ENCODE data around the gene GARIN3.

The GARIN3 gene

GRCh38 chr5:157196045-157196444, 30.0 kb upstream of the GARIN3 start:
- Histone ChIP-seq H3K4me3 (ENCODE audit: low read length) (no peak overlapping the region), H3K27ac (ENCODE audit: low read depth, low read length) (no peak overlapping the region), H3K9me3 (ENCODE audit: control insufficient read depth, insufficient read depth, low read length) (no peaks in the 10 kb centered on the region), H4K20me1 (ENCODE audit: control insufficient read depth, insufficient read depth, low read depth, low read length) (no peaks in the 10 kb centered on the region), H3K79me2 (ENCODE audit: control insufficient read depth, low read length) (no peaks in the 10 kb centered on the region), H3K27me3 (ENCODE audit: control insufficient read depth, low read length) (peaks cover 12% of the 10 kb centered on the region; the same call in 1 of the 2 replicates), H3K4me2 (ENCODE audit: low read length) (no peak overlapping the region), H3F3A (ENCODE audit: control insufficient read depth, insufficient read depth) (no peaks in the 10 kb centered on the region), H3K36me3 (ENCODE audit: control insufficient read depth, low read length) (no peaks in the 10 kb centered on the region), H3K4me1 (ENCODE audit: control insufficient read depth, low read length) (peaks cover 5% of the 10 kb centered on the region; the same call in 1 of the 2 replicates), H3K9me2 (replicated peaks; ENCODE audit: control insufficient read depth, low read length) (no peaks in the 10 kb centered on the region)
- TF ChIP-seq CTCF (IDR thresholded peaks at IDR 0.05; ENCODE audit: low read depth, low read length, poor library complexity, severe bottlenecking): no peak
- no peak for TF ChIP-seq EZH2phosphoT487 (IDR thresholded peaks at IDR 0.05; ENCODE audit: borderline replicate concordance, low read length)

- H3K79me2 ChIP-seq (ENCODE audit: control insufficient read depth, low read length): no peaks in the 10 kb centered on the region
- no peak overlapping the region for H3K4me3 ChIP-seq (ENCODE audit: low read length)
- peaks cover 12% of the 10 kb centered on the region; the same call in 1 of the 2 replicates for H3K27me3 ChIP-seq (ENCODE audit: control insufficient read depth, low read length)
- peaks cover 5% of the 10 kb centered on the region; the same call in 1 of the 2 replicates for H3K4me1 ChIP-seq (ENCODE audit: control insufficient read depth, low read length)
- H3K4me2 ChIP-seq (ENCODE audit: low read length): no peak overlapping the region
- H3K27ac ChIP-seq (ENCODE audit: low read depth, low read length): no peak overlapping the region
- no peaks in the 10 kb centered on the region for H3K9me2 ChIP-seq (replicated peaks; ENCODE audit: control insufficient read depth, low read length)
- no peaks in the 10 kb centered on the region for H4K20me1 ChIP-seq (ENCODE audit: control insufficient read depth, insufficient read depth, low read depth, low read length)
- no peaks in the 10 kb centered on the region for H3F3A ChIP-seq (ENCODE audit: control insufficient read depth, insufficient read depth)
- no peaks in the 10 kb centered on the region for H3K9me3 ChIP-seq (ENCODE audit: control insufficient read depth, insufficient read depth, low read length)
- no peak for TF ChIP-seq EZH2phosphoT487 (IDR thresholded peaks at IDR 0.05; ENCODE audit: borderline replicate concordance, low read length)
- no peak for TF ChIP-seq CTCF (IDR thresholded peaks at IDR 0.05; ENCODE audit: low read depth, low read length, poor library complexity, severe bottlenecking)
- no peaks in the 10 kb centered on the region for H3K36me3 ChIP-seq (ENCODE audit: control insufficient read depth, low read length)
Observed at GRCh38 chr5:157193699-157194424, 27.8 kb upstream of the GARIN3 start.

- H3K4me3 ChIP-seq (ENCODE audit: low read length): no peak overlapping the region
- TF ChIP-seq EZH2phosphoT487 (IDR thresholded peaks at IDR 0.05; ENCODE audit: borderline replicate concordance, low read length) (no peak), CTCF (IDR thresholded peaks at IDR 0.05; ENCODE audit: low read depth, low read length, poor library complexity, severe bottlenecking) (no peak)
- H3K4me1 ChIP-seq (ENCODE audit: control insufficient read depth, low read length): no peaks in the 10 kb centered on the region
- no peaks in the 10 kb centered on the region for H3K9me2 ChIP-seq (replicated peaks; ENCODE audit: control insufficient read depth, low read length)
- no peaks in the 10 kb centered on the region for H3K9me3 ChIP-seq (ENCODE audit: control insufficient read depth, insufficient read depth, low read length)
- H3K4me2 ChIP-seq (ENCODE audit: low read length): no peak overlapping the region
- H3K27ac ChIP-seq (ENCODE audit: low read depth, low read length): no peak overlapping the region
- H3K27me3 ChIP-seq (ENCODE audit: control insufficient read depth, low read length): peaks cover 9% of the 10 kb centered on the region; the same call in 1 of the 2 replicates
- no peaks in the 10 kb centered on the region for H3K36me3 ChIP-seq (ENCODE audit: control insufficient read depth, low read length)
- H4K20me1 ChIP-seq (ENCODE audit: control insufficient read depth, insufficient read depth, low read depth, low read length): no peaks in the 10 kb centered on the region
- no peaks in the 10 kb centered on the region for H3K79me2 ChIP-seq (ENCODE audit: control insufficient read depth, low read length)
- no peaks in the 10 kb centered on the region for H3F3A ChIP-seq (ENCODE audit: control insufficient read depth, insufficient read depth)
Observed at GRCh38 chr5:157189223-157189622, 23.2 kb upstream of the GARIN3 start.
